Camera-type eye (tissue), 1 donor: ENCODE data around the gene STT3B. TPM values are rescaled to one million over a fixed set of nuclear protein-coding genes. Genes with fewer than 3 reads are reported as not detected.

Experiments used
- total RNA-seq: library from RNA; depleted of rRNA; stranded (reverse); fragments of >200 nt; gene quantifications from one replicate; pipeline ENCODE4 v1.2.3, GENCODE V29; 2014

STT3B gene
- 191 TPM for total RNA-seq

GRCh38 chr3:31532587-31533168, at the start of gene STT3B:
STT3B (plus strand) TSS chr3:31532925; CDS start chr3:31532999, 74 bp downstream.

